K562 (cell line): ENCODE results near the gene TMOD3. TPM values are rescaled to one million over a fixed set of nuclear protein-coding genes. Genes with fewer than 3 reads are reported as not detected.

Experiments
- ATAC-seq: fragments of 200-7000 bp; cut with Tn5 transposase; 3 replicates; pipeline ENCODE4 v1.9.1; 2020; ENCODE audit warnings: moderate library complexity
- BruUV-seq: library from RNA; stranded (reverse); fragments of 400-500 nt; replicated peaks from 2 replicates; lab custom pipeline; 2021; lab: Mats Ljungman, UMichigan
- CTCF ChIA-PET: fragments of 300-600 bp; formaldehyde crosslinking; extraction: SDS; loops from one replicate; lab custom pipeline; 2021; ENCODE audit warnings: low intra/inter-chr PET ratio; lab: Yijun Ruan, JAX
- POLR2A ChIA-PET: fragments of 300-600, 350-650 bp; sonication (Branson Sonifier 250); formaldehyde crosslinking; extraction: SDS; loops from one replicate; lab custom pipeline; 2021; ENCODE audit warnings: antibody characterized with exemption, inconsistent platforms; lab: Yijun Ruan, JAX
- DNase-seq, 4 experiments: peaks; one replicate each; pipeline versions ENCODE4 v3.0.0 to v3.0.0-alpha.2; 2011 to 2018; ENCODE audit warnings: low spot score in 3 of 4, mixed read lengths in 3 of 4; ENCODE audit errors: extremely low read depth in 1 of 4
- FAIRE-seq: peaks from 2 replicates; lab custom pipeline; 2011; peaks lifted over from hg19 to GRCh38; lab: Jason Lieb, UNC
- H2AFZ ChIP-seq: 2 replicates; pipeline ENCODE4 v1.6.0; 2011; ENCODE audit warnings: low read depth, low read length, control low read depth, inconsistent platforms
- H3K27ac ChIP-seq: fragments of 200-600 bp; 3 replicates; pipeline ENCODE4 v1.8.0; 2011; ENCODE audit warnings: low read depth, mild to moderate bottlenecking, control low read depth, inconsistent platforms, low read length, moderate library complexity, mixed read lengths; ENCODE audit errors: extremely low read depth
- H3K27me3 ChIP-seq, 2 experiments: fragments of 300-600 bp in 1 of 2; 2 replicates in 1 of 2; 3 replicates in 1 of 2; pipeline versions ENCODE4 v1.6.0 to v1.8.0; 2011; ENCODE audit warnings: inconsistent platforms in 2 of 2, low read length in 2 of 2, mild to moderate bottlenecking in 1 of 2, mixed read lengths in 1 of 2, moderate library complexity in 1 of 2; ENCODE audit not compliant: control insufficient read depth in 2 of 2, insufficient read depth in 2 of 2
- H3K36me3 ChIP-seq: fragments of 300-600 bp; 3 replicates; pipeline ENCODE4 v1.8.0; 2011; ENCODE audit warnings: mild to moderate bottlenecking, low read length, inconsistent platforms; ENCODE audit not compliant: control insufficient read depth, insufficient read depth
- H3K4me1 ChIP-seq, 2 experiments: fragments of 200-600 bp in 1 of 2; replicated peaks in 1 of 2; 2 replicates in 1 of 2; 3 replicates in 1 of 2; pipeline versions ENCODE4 v1.5.1 to v1.8.0; 2011; ENCODE audit warnings: inconsistent platforms in 2 of 2, low read length in 2 of 2, mild to moderate bottlenecking in 1 of 2, mixed read lengths in 1 of 2, moderate library complexity in 1 of 2; ENCODE audit not compliant: control insufficient read depth in 2 of 2, insufficient read depth in 2 of 2
- H3K4me2 ChIP-seq: 2 replicates; pipeline ENCODE4 v1.6.1; 2011; ENCODE audit warnings: low read length, control low read depth, inconsistent platforms, mixed read lengths; ENCODE audit not compliant: insufficient read depth
- H3K4me3 ChIP-seq: fragments of 200-600 bp; sonication (generic), shearing (Covaris generic); 2 replicates; pipeline ENCODE4 v1.5.1; 2016; ENCODE audit warnings: control low read depth, inconsistent platforms
- H3K79me2 ChIP-seq: fragments of 200-600 bp; 3 replicates; pipeline ENCODE4 v1.8.0; 2011; ENCODE audit warnings: low read length, inconsistent platforms; ENCODE audit not compliant: control insufficient read depth, insufficient read depth
- H3K9ac ChIP-seq, 2 experiments: 2 replicates each; pipeline versions ENCODE4 v1.6.0 to v1.6.1; 2011; ENCODE audit warnings: low read depth in 2 of 2, low read length in 2 of 2, control low read depth in 1 of 2, inconsistent platforms in 1 of 2, mild to moderate bottlenecking in 1 of 2, mixed read lengths in 1 of 2; ENCODE audit not compliant: insufficient read depth in 1 of 2
- H3K9me1 ChIP-seq: one replicate; pipeline ENCODE4 v1.6.0; 2011; ENCODE audit warnings: inconsistent platforms, mild to moderate bottlenecking, low read length, moderate library complexity; ENCODE audit not compliant: control insufficient read depth, insufficient read depth
- H3K9me3 ChIP-seq: replicated peaks from 2 replicates; pipeline ENCODE4 v1.5.1; 2011; ENCODE audit warnings: low read depth, low read length, inconsistent platforms; ENCODE audit not compliant: control insufficient read depth, insufficient read depth
- H4K20me1 ChIP-seq: replicated peaks from 2 replicates; pipeline ENCODE4 v1.6.1; 2011; ENCODE audit warnings: low read length, inconsistent platforms, mixed read lengths; ENCODE audit not compliant: control insufficient read depth, insufficient read depth
- CSDE1 ChIP-seq, 2 experiments: fragments of 450-650 bp; IDR thresholded peaks; 2 replicates each; pipeline ENCODE4 v1.6.1; 2016; ENCODE audit warnings: mild to moderate bottlenecking in 1 of 2
- HIVEP1 ChIP-seq: fragments of 250-450 bp; sonication (Bioruptor Pico); IDR thresholded peaks from 2 replicates; pipeline ENCODE4 v1.4.0; 2020; ENCODE audit warnings: mild to moderate bottlenecking
- SP1 ChIP-seq: sonication (generic); formaldehyde crosslinking; IDR thresholded peaks from 2 replicates; pipeline ENCODE4 v1.8.1; 2022; ENCODE audit warnings: mild to moderate bottlenecking, missing genetic modification reagents
- TAF7 ChIP-seq: fragments of 450-650 bp; IDR thresholded peaks from 2 replicates; pipeline ENCODE4 v1.6.1; 2016; ENCODE audit warnings: missing genetic modification characterization, missing compliant biosample characterization
- TCFL5 ChIP-seq: fragments of 250-450 bp; sonication (Bioruptor Pico); conservative IDR thresholded peaks from 2 replicates; pipeline ENCODE4 v1.6.1; 2021; ENCODE audit warnings: mild to moderate bottlenecking, moderate library complexity, matching md5 sums
- WGBS: fragments of 100-300 bp; shearing (Covaris generic); methylation state at CpG from one replicate; pipeline ENCODE4 v1.1.6; 2016; ENCODE audit warnings: low coverage, mixed read lengths; ENCODE audit not compliant: insufficient coverage; ENCODE audit errors: missing lambda C conversion rate; 5-methylcytosine and 5-hydroxymethylcytosine counted together
- in situ Hi-C: fragments of 300-500 bp; cut with MboI; formaldehyde crosslinking; loops from 4 replicates; pipeline ENCODE4 v1.15.0; 2018; ENCODE audit warnings: inconsistent platforms, mixed read lengths
- intact Hi-C: fragments of 100-400 bp; cut with micrococcal nuclease; formaldehyde crosslinking; loops from 2 replicates; pipeline ENCODE4 v1.14.2; 2022
- polyA plus RNA-seq, 8 experiments: library from polyadenylated mRNA; depleted of rRNA in 4 of 8; stranded (reverse) in 5 of 8; unstranded in 3 of 8; fragments of >200 nt; fragmentation: Nextera tagmentation in 2 of 8; fragmentation: Illumina TruSeq in 1 of 8; extraction: Ambion mirVana in 2 of 8; extraction: Trizol in 1 of 8; gene quantifications; 2 replicates each; pipeline versions ENCODE4 v1.2.1 to v1.2.3, GENCODE V29; 2011 to 2014; ENCODE audit warnings: inconsistent platforms in 1 of 8, missing spikeins in 1 of 8
- small RNA-seq: library from RNA; depleted of rRNA; stranded (forward); fragments of <200 nt; gene quantifications from one replicate; pipeline ENCODE3, GENCODE V24; 2014
- total RNA-seq, 7 experiments: library from RNA; depleted of rRNA in 6 of 7; stranded (reverse); fragments of >200 nt in 6 of 7; fragmentation: Illumina TruSeq in 2 of 7; extraction: Trizol in 2 of 7; gene quantifications; 2 replicates each; pipeline versions ENCODE4 v1.2.1 to v1.2.3, GENCODE V29; 2011 to 2021; ENCODE audit warnings: low replicate concordance in 1 of 7

TMOD3 gene
- total and polyA plus RNA-seq, 9 of the 15 experiments (the other 6 are each of a cell fraction or from before 2014, with no cell fraction given): 6.8 to 45.0 (median 30.9) TPM

DNA sequence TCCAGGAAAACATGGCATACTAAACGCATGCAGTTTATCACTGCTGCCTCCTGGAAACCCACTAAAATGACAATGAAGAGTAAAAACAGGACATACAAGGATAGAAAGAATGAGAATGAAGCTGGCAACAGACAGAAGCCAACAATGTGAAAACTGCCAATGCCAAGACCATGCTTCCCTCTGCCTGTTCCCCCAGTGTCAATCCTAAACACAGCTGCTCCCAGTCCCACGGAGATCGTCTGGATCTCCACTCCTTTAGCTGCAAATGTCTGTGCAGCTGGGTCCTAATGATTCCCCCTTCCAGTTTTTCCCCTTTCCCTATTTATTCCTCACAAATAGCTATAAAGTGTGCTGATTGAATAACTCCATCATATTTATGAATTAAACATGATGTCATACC is 126.1 kb downstream of the TMOD3 start:
- ATAC-seq (no peak), FAIRE-seq (no peak), DNase-seq (no peak)
- H2AFZ ChIP-seq: no peak overlapping the region
- no peak overlapping the region for H3K27ac ChIP-seq
- no peak overlapping the region for H3K4me3 ChIP-seq
- H3K9me1 ChIP-seq: no peaks in the 10 kb centered on the region
- peaks cover 81% of the 10 kb centered on the region for H3K36me3 ChIP-seq
- no peaks in the 10 kb centered on the region for H3K27me3 ChIP-seq
- WGBS: 87% methylated on average over 3 of the region's 3 CpGs
- no peaks in the 10 kb centered on the region for H4K20me1 ChIP-seq
- no peaks in the 10 kb centered on the region for H3K79me2 ChIP-seq
- H3K4me2 ChIP-seq: no peak overlapping the region
- POLR2A ChIA-PET: interaction anchor here (0.6 to 2.4 kb wide), 2 partner anchors 16 to 60 kb away, joined by 3 to 8 read pairs; partner anchors contain the start of gene LEO1
- TF ChIP-seq TCFL5 (CRISPR knock-in tag) (no peak), TAF7 (no peak), HIVEP1 (CRISPR knock-in tag) (no peak), CSDE1 (IDR thresholded peaks at IDR 0.05) (no peak), SP1 (CRISPR knock-in tag) (no peak)
- no TSS peak for BruUV-seq
- H3K4me1 ChIP-seq: no peaks in the 10 kb centered on the region
- no peaks in the 10 kb centered on the region for H3K9me3 ChIP-seq
- in situ Hi-C loops (no loop called here), intact Hi-C loops (no loop called here)
- H3K9ac ChIP-seq: no peak overlapping the region
- CTCF ChIA-PET: no interaction called here

Small RNAs within 50 kb of the gene (small RNA-seq; reads per million reads assigned to genes)
- gene AC090971.5: not detected
- not detected for gene RF00017
- gene RF00019: not detected
- gene RNU6-90P: not detected

Other genes with a start within 250 kb of the TMOD3 start
- 19.1 and 21.4 TPM in 2 replicates for gene DMXL2, start 206.9 kb upstream of the TMOD3 start, total RNA-seq (2014; rRNA removed)
- 47.7 and 51.7 TPM in 2 replicates for gene DMXL2, start 206.9 kb upstream of the TMOD3 start, total RNA-seq (2014; rRNA removed; fragmentation: Illumina TruSeq; extraction: Trizol)
- gene DMXL2, start 206.9 kb upstream of the TMOD3 start, total RNA-seq (2015; rRNA removed; fragmentation: Illumina TruSeq; extraction: Trizol): 46.6 and 52.6 TPM in 2 replicates
- gene DMXL2, start 206.9 kb upstream of the TMOD3 start, total RNA-seq (2021): 27.2 and 30.7 TPM in 2 replicates
- 29.1 and 57.7 TPM in 2 replicates for gene DMXL2, start 206.9 kb upstream of the TMOD3 start, polyA plus RNA-seq (2011; rRNA removed)
- 36.6 and 43.6 TPM in 2 replicates for gene DMXL2, start 206.9 kb upstream of the TMOD3 start, polyA plus RNA-seq (2014; fragmentation: Illumina TruSeq; extraction: Trizol)
- gene DMXL2, start 206.9 kb upstream of the TMOD3 start, polyA plus RNA-seq (2014; fragmentation: Nextera tagmentation; extraction: Ambion mirVana): 10 to 100 TPM in 1 of 2 experiments, 1 to 10 TPM in 1; 9.3 to 16.2 TPM
- gene DMXL2, start 206.9 kb upstream of the TMOD3 start, polyA plus RNA-seq (2014; rRNA removed): 25.2 and 26.8 TPM in 2 replicates
- gene SCG3, start 148.2 kb upstream of the TMOD3 start, total RNA-seq (2014; rRNA removed): 14.9 and 17.4 TPM in 2 replicates
- gene SCG3, start 148.2 kb upstream of the TMOD3 start, total RNA-seq (2014; rRNA removed; fragmentation: Illumina TruSeq; extraction: Trizol): 32.2 and 42.1 TPM in 2 replicates
- 41.5 and 43.8 TPM in 2 replicates for gene SCG3, start 148.2 kb upstream of the TMOD3 start, total RNA-seq (2015; rRNA removed; fragmentation: Illumina TruSeq; extraction: Trizol)
- 19.5 and 21.0 TPM in 2 replicates for gene SCG3, start 148.2 kb upstream of the TMOD3 start, total RNA-seq (2021)
- 4.2 and 22.7 TPM in 2 replicates for gene SCG3, start 148.2 kb upstream of the TMOD3 start, polyA plus RNA-seq (2011; rRNA removed)
- gene SCG3, start 148.2 kb upstream of the TMOD3 start, polyA plus RNA-seq (2014; fragmentation: Illumina TruSeq; extraction: Trizol): 23.3 and 28.5 TPM in 2 replicates
- gene SCG3, start 148.2 kb upstream of the TMOD3 start, polyA plus RNA-seq (2014; fragmentation: Nextera tagmentation; extraction: Ambion mirVana): 10 to 100 TPM; 13.0 to 17.8 TPM
- gene SCG3, start 148.2 kb upstream of the TMOD3 start, polyA plus RNA-seq (2014; rRNA removed): 11.3 and 14.1 TPM in 2 replicates
- gene LYSMD2, start 92.0 kb upstream of the TMOD3 start, total RNA-seq (2014; rRNA removed): 8.8 and 10.9 TPM in 2 replicates
- 13.6 and 14.2 TPM in 2 replicates for gene LYSMD2, start 92.0 kb upstream of the TMOD3 start, total RNA-seq (2014; rRNA removed; fragmentation: Illumina TruSeq; extraction: Trizol)
- 11.2 and 11.3 TPM in 2 replicates for gene LYSMD2, start 92.0 kb upstream of the TMOD3 start, total RNA-seq (2015; rRNA removed; fragmentation: Illumina TruSeq; extraction: Trizol)
- 9.7 and 10.3 TPM in 2 replicates for gene LYSMD2, start 92.0 kb upstream of the TMOD3 start, total RNA-seq (2021)
- 11.3 and 30.3 TPM in 2 replicates for gene LYSMD2, start 92.0 kb upstream of the TMOD3 start, polyA plus RNA-seq (2011; rRNA removed)
- 7.9 and 9.5 TPM in 2 replicates for gene LYSMD2, start 92.0 kb upstream of the TMOD3 start, polyA plus RNA-seq (2014; fragmentation: Illumina TruSeq; extraction: Trizol)
- gene LYSMD2, start 92.0 kb upstream of the TMOD3 start, polyA plus RNA-seq (2014; fragmentation: Nextera tagmentation; extraction: Ambion mirVana): 1 to 10 TPM; 4.3 to 4.8 TPM
- 9.8 and 10.7 TPM in 2 replicates for gene LYSMD2, start 92.0 kb upstream of the TMOD3 start, polyA plus RNA-seq (2014; rRNA removed)
- gene TMOD2, start 78.1 kb upstream of the TMOD3 start, total RNA-seq (2014; rRNA removed): 2.2 TPM in 2 replicates
- gene TMOD2, start 78.1 kb upstream of the TMOD3 start, total RNA-seq (2014; rRNA removed; fragmentation: Illumina TruSeq; extraction: Trizol): 3.8 and 4.8 TPM in 2 replicates
- 3.3 and 3.6 TPM in 2 replicates for gene TMOD2, start 78.1 kb upstream of the TMOD3 start, total RNA-seq (2015; rRNA removed; fragmentation: Illumina TruSeq; extraction: Trizol)
- gene TMOD2, start 78.1 kb upstream of the TMOD3 start, total RNA-seq (2021): 3.2 and 3.4 TPM in 2 replicates
- 2.3 and 3.6 TPM in 2 replicates for gene TMOD2, start 78.1 kb upstream of the TMOD3 start, polyA plus RNA-seq (2011; rRNA removed)
- 2.7 and 3.0 TPM in 2 replicates for gene TMOD2, start 78.1 kb upstream of the TMOD3 start, polyA plus RNA-seq (2014; fragmentation: Illumina TruSeq; extraction: Trizol)
- gene TMOD2, start 78.1 kb upstream of the TMOD3 start, polyA plus RNA-seq (2014; fragmentation: Nextera tagmentation; extraction: Ambion mirVana): under 1 TPM; 0.49 to 0.85 TPM
- gene TMOD2, start 78.1 kb upstream of the TMOD3 start, polyA plus RNA-seq (2014; rRNA removed): 2.1 and 3.3 TPM in 2 replicates
- 33.4 and 37.9 TPM in 2 replicates for gene LEO1, start 142.1 kb downstream of the TMOD3 start, total RNA-seq (2014; rRNA removed)
- gene LEO1, start 142.1 kb downstream of the TMOD3 start, total RNA-seq (2014; rRNA removed; fragmentation: Illumina TruSeq; extraction: Trizol): 40.9 and 44.1 TPM in 2 replicates
- gene LEO1, start 142.1 kb downstream of the TMOD3 start, total RNA-seq (2015; rRNA removed; fragmentation: Illumina TruSeq; extraction: Trizol): 42.5 and 44.0 TPM in 2 replicates
- gene LEO1, start 142.1 kb downstream of the TMOD3 start, total RNA-seq (2021): 19.2 and 19.6 TPM in 2 replicates
- gene LEO1, start 142.1 kb downstream of the TMOD3 start, polyA plus RNA-seq (2011; rRNA removed): 6.1 and 8.4 TPM in 2 replicates
- 37.8 and 48.3 TPM in 2 replicates for gene LEO1, start 142.1 kb downstream of the TMOD3 start, polyA plus RNA-seq (2014; fragmentation: Illumina TruSeq; extraction: Trizol)
- gene LEO1, start 142.1 kb downstream of the TMOD3 start, polyA plus RNA-seq (2014; fragmentation: Nextera tagmentation; extraction: Ambion mirVana): 10 to 100 TPM; 26.0 to 38.7 TPM
- gene LEO1, start 142.1 kb downstream of the TMOD3 start, polyA plus RNA-seq (2014; rRNA removed): 28.8 and 37.2 TPM in 2 replicates
- gene MAPK6, start 189.6 kb downstream of the TMOD3 start, total RNA-seq (2014; rRNA removed): 49.9 and 51.2 TPM in 2 replicates
- gene MAPK6, start 189.6 kb downstream of the TMOD3 start, total RNA-seq (2014; rRNA removed; fragmentation: Illumina TruSeq; extraction: Trizol): 97.1 and 110 TPM in 2 replicates
- gene MAPK6, start 189.6 kb downstream of the TMOD3 start, total RNA-seq (2015; rRNA removed; fragmentation: Illumina TruSeq; extraction: Trizol): 76.3 and 81.5 TPM in 2 replicates
- 92.0 and 94.4 TPM in 2 replicates for gene MAPK6, start 189.6 kb downstream of the TMOD3 start, total RNA-seq (2021)
- gene MAPK6, start 189.6 kb downstream of the TMOD3 start, polyA plus RNA-seq (2011; rRNA removed): 71.5 and 84.7 TPM in 2 replicates
- 70.4 and 74.0 TPM in 2 replicates for gene MAPK6, start 189.6 kb downstream of the TMOD3 start, polyA plus RNA-seq (2014; fragmentation: Illumina TruSeq; extraction: Trizol)
- gene MAPK6, start 189.6 kb downstream of the TMOD3 start, polyA plus RNA-seq (2014; fragmentation: Nextera tagmentation; extraction: Ambion mirVana): 10 to 100 TPM; 28.5 to 30.8 TPM
- 36.2 and 39.4 TPM in 2 replicates for gene MAPK6, start 189.6 kb downstream of the TMOD3 start, polyA plus RNA-seq (2014; rRNA removed)